Endothelial cell (in vitro differentiated cells): Measurements from ENCODE around the gene IKBKE. TPM values are rescaled to one million over a fixed set of nuclear protein-coding genes. Genes with fewer than 3 reads are reported as not detected.

Experiments used
- DNase-seq: peaks from one replicate; pipeline ENCODE4 v3.0.0; 2021; ENCODE audit warnings: low spot score
- H3K27ac Mint-ChIP-seq: one replicate; pipeline ENCODE4 v1.8.0; 2021; ENCODE audit warnings: mixed read lengths, inconsistent platforms; ENCODE audit not compliant: unreplicated experiment
- H3K27me3 Mint-ChIP-seq: one replicate; pipeline ENCODE4 v1.8.0; 2021; ENCODE audit warnings: mild to moderate bottlenecking, moderate library complexity, mixed read lengths, inconsistent platforms; ENCODE audit not compliant: unreplicated experiment
- H3K36me3 Mint-ChIP-seq: one replicate; pipeline ENCODE4 v1.8.0; 2021; ENCODE audit warnings: mild to moderate bottlenecking, low read depth, mixed read lengths, inconsistent platforms; ENCODE audit not compliant: unreplicated experiment
- H3K4me1 Mint-ChIP-seq: one replicate; pipeline ENCODE4 v1.8.0; 2021; ENCODE audit warnings: mild to moderate bottlenecking, mixed read lengths, inconsistent platforms; ENCODE audit not compliant: unreplicated experiment
- H3K4me3 Mint-ChIP-seq: one replicate; pipeline ENCODE4 v1.8.0; 2021; ENCODE audit warnings: mild to moderate bottlenecking, mixed read lengths, inconsistent platforms; ENCODE audit not compliant: unreplicated experiment
- H3K9me3 Mint-ChIP-seq: one replicate; pipeline ENCODE4 v1.8.0; 2021; ENCODE audit warnings: mixed read lengths, inconsistent platforms; ENCODE audit not compliant: unreplicated experiment
- CTCF ChIP-seq: fragments of 200-600 bp; sonication (generic); IDR thresholded peaks from one replicate; pipeline ENCODE4 v1.5.0; 2021; ENCODE audit warnings: antibody characterized with exemption; ENCODE audit not compliant: unreplicated experiment
- total RNA-seq: library from RNA; stranded (reverse); fragmentation: NEBNext Ultra II Directional; extraction: Animal tissue kit (Norgen Biotek cat#: 25700); gene quantifications from one replicate; pipeline ENCODE4 v1.2.1, GENCODE V29; 2021; ENCODE audit not compliant: unreplicated experiment

IKBKE gene
- total RNA-seq, 1 donor from 2014 or later: 20.9 TPM

DNA sequence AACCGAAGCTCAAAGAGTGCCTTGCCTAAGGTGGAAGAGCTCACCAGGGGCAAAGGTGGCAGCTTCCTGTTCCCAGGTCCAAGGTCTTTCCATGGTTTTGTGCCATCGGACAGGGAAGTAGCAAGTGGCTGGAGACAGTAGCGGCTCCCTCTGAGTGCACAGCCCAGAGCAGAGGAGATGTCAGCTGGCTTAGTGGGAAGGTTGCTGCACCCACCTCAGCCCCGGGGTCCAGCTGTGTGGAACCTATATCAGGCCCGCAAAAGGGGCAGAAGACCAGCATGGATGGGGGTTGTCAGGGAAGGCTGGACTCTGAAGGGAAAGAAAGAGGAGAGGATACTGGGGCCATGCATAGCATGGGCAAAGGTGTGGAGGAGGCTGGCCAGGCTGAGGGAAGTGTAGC is 6.8 kb downstream of the IKBKE start:
- no peaks in the 10 kb centered on the region for H3K9me3 Mint-ChIP-seq
- peaks cover 19% of the 10 kb centered on the region for H3K4me1 Mint-ChIP-seq
- no peak overlapping the region for H3K27ac Mint-ChIP-seq
- peaks cover 12% of the 10 kb centered on the region for H3K27me3 Mint-ChIP-seq
- H3K36me3 Mint-ChIP-seq: peaks cover 26% of the 10 kb centered on the region
- DNase-seq: no peak
- no peak for TF ChIP-seq CTCF
- peak overlapping the region; percentile 56 for H3K4me3 Mint-ChIP-seq

- DNase-seq: no peak
- Mint-ChIP-seq H3K9me3 (no peaks in the 10 kb centered on the region), H3K36me3 (peaks cover 30% of the 10 kb centered on the region), H3K27me3 (peaks cover 12% of the 10 kb centered on the region), H3K27ac (no peak overlapping the region), H3K4me1 (peaks cover 12% of the 10 kb centered on the region), H3K4me3 (peak overlapping the region; percentile 51)
- no peak for TF ChIP-seq CTCF
Measured at GRCh38 chr1:206477581-206478380, 7.5 kb downstream of the IKBKE start.

DNA sequence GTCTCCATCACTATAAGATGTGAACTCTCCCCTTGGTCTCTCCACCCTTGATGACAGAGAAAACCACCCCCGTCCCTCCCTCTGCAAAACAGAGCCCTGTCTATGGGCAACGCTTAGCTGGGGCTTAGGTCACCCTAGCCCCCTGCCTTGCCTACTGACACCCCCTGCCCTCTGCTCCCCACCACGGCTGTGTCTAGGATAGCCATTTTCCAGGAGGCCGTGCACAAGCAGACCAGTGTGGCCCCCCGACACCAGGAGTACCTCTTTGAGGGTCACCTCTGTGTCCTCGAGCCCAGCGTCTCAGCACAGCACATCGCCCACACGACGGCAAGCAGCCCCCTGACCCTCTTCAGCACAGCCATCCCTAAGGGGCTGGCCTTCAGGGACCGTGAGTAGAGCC is 8.5 kb downstream of the IKBKE start:
- H3K27ac Mint-ChIP-seq: no peak overlapping the region
- peaks cover 30% of the 10 kb centered on the region for H3K36me3 Mint-ChIP-seq
- no peak for TF ChIP-seq CTCF

DNA sequence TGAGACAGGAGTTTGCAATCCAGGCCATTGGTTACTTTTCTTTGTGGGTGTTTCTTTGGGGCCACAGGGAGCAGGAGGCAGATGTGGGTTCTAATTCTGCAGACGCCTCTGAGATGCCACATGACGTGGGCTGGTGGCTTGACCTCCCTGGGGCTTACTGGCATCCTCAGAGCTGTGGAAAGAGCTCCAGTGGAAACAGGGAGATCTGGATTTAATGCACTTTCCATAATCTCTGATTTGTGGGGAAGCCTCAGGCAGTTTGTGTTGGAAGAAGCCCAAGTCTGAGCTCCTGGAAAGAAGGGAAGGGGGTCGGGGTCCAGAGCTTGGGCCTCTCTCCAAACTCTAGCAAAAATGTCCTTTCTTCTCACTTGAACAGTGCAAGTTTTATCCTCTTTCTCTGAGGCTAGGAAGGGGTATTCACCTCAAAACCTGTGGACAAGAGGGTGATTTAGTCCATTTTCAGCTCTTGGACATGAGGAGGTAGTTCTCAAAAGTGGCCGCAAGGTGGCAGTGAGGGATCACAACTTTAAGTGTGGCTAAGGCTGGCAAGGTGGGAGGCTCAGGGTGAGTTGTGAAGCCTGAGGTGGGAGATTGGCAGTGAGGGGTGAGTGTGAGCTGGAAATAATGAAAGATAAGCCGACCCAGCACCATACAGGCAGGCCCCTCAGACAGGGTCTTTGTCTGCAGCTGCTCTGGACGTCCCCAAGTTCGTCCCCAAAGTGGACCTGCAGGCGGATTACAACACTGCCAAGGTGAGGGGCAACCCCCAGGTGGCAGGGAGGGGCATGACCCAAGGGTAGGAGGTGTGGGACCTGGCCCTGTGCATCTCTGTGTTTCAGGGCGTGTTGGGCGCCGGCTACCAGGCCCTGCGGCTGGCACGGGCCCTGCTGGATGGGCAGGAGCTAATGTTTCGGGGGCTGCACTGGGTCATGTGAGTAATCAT is 9.2 kb downstream of the IKBKE start:
- TF ChIP-seq CTCF: peak; percentile 79
- peaks cover 33% of the 10 kb centered on the region for H3K36me3 Mint-ChIP-seq
- H3K27me3 Mint-ChIP-seq: peaks cover 12% of the 10 kb centered on the region
- H3K9me3 Mint-ChIP-seq: no peaks in the 10 kb centered on the region
- H3K4me1 Mint-ChIP-seq: peaks cover 4% of the 10 kb centered on the region
- DNase-seq: peak; percentile 71
- H3K27ac Mint-ChIP-seq: peak overlapping the region; percentile 39
- H3K4me3 Mint-ChIP-seq: peak overlapping the region; percentile 32

More for the DNA sequence above, 8.5 kb downstream of the IKBKE start:
- peaks cover 12% of the 10 kb centered on the region for H3K27me3 Mint-ChIP-seq
- H3K4me1 Mint-ChIP-seq: peaks cover 4% of the 10 kb centered on the region
- no peaks in the 10 kb centered on the region for H3K9me3 Mint-ChIP-seq
- no peak for DNase-seq
- no peak overlapping the region for H3K4me3 Mint-ChIP-seq
